Activated T-cell treated with anti-CD3 and anti-CD28 coated beads, Interleukin-2, amount 50 U/mL, for 72 hours (primary cell): ENCODE results near the gene BLTP1. TPM values are rescaled to one million over a fixed set of nuclear protein-coding genes. Genes with fewer than 3 reads are reported as not detected.
A peak's percentile ranks its signal among the peaks of the same experiment; 100 is the strongest.
"Not testable (repeated sequence)": the region's sequence is repeated elsewhere in the genome, so short reads cannot be mapped to it uniquely, and the experiment has no call there.

Experiments used
- ATAC-seq, 2 donors: fragments of 150-1000 bp; cut with Tn5 transposase; replicated peaks in 1 of 2; 2 replicates each; pipeline ENCODE4 v1.10.0; 2021; ENCODE audit warnings: moderate library complexity in 2 of 2, mild to moderate bottlenecking in 1 of 2
- DNase-seq, 2 donors: peaks; one replicate each; pipeline ENCODE4 v3.0.0; 2021 to 2022; ENCODE audit warnings: mixed read lengths in 1 of 2
- H3K27ac Mint-ChIP-seq: one replicate; pipeline ENCODE4 v1.8.0; 2022; ENCODE audit warnings: mild to moderate bottlenecking, moderate library complexity, mixed read lengths
- H3K27me3 Mint-ChIP-seq: one replicate; pipeline ENCODE4 v1.8.0; 2022; ENCODE audit warnings: low read depth, mixed read lengths
- H3K36me3 Mint-ChIP-seq, 2 donors: one replicate each; pipeline ENCODE4 v1.8.0; 2022; ENCODE audit warnings: mixed read lengths in 2 of 2, mild to moderate bottlenecking in 1 of 2; ENCODE audit not compliant: insufficient read depth in 2 of 2
- H3K4me1 Mint-ChIP-seq: one replicate; pipeline ENCODE4 v1.8.0; 2022; ENCODE audit warnings: low read depth, mixed read lengths
- H3K4me3 Mint-ChIP-seq, 2 donors: one replicate each; pipeline ENCODE4 v1.8.0; 2022; ENCODE audit warnings: mild to moderate bottlenecking in 2 of 2, mixed read lengths in 2 of 2, moderate library complexity in 2 of 2
- H3K9me3 Mint-ChIP-seq, 2 donors: one replicate each; pipeline ENCODE4 v1.8.0; 2022; ENCODE audit warnings: mixed read lengths in 2 of 2
- total RNA-seq, 2 donors: library from RNA; stranded (reverse); gene quantifications; one replicate each; pipeline ENCODE4 v1.2.3, GENCODE V29; 2022

BLTP1 gene
- 10 to 100 TPM; 46.1 to 49.2 TPM for total RNA-seq

- H3K9me3 Mint-ChIP-seq = peaks cover 0 to 2% of the 10 kb centered on the region in 2 donors
- H3K4me3 Mint-ChIP-seq = peak within 1 kb of the TSS; percentile 95 to 97
- DNase-seq (peak; percentile 90 to 91), ATAC-seq (peak; percentile 94)
- H3K27ac Mint-ChIP-seq = peak within 1 kb of the TSS; percentile 95
- H3K4me1 Mint-ChIP-seq = peaks cover 57% of the 10 kb centered on the region
- H3K27me3 Mint-ChIP-seq = no peaks in the 10 kb centered on the region
- H3K36me3 Mint-ChIP-seq = peaks cover 8 to 21% of the 10 kb centered on the region in 2 donors
These were observed at the start of gene BLTP1 for GRCh38 chr4:122151982-122152710. Gene BLTP1, plus strand, starts transcription at chr4:122152331. Its CDS starts 18,317 bp downstream, at chr4:122170648.

- ATAC-seq (no peak), DNase-seq (no peak)
- no peaks in the 10 kb centered on the region for H3K4me1 Mint-ChIP-seq
- peaks cover 0 to 3% of the 10 kb centered on the region in 2 donors for H3K36me3 Mint-ChIP-seq
- H3K27ac Mint-ChIP-seq = no peak overlapping the region
- H3K9me3 Mint-ChIP-seq = no peaks in the 10 kb centered on the region
- no peak overlapping the region for H3K4me3 Mint-ChIP-seq
- H3K27me3 Mint-ChIP-seq = peaks cover 5% of the 10 kb centered on the region
These were observed 47.9 kb upstream of the BLTP1 start for GRCh38 chr4:122104184-122104583.

GRCh38 chr4:122107680-122108079 lies 44.5 kb upstream of the BLTP1 start:
- ATAC-seq (no peak), DNase-seq (no peak)
- Mint-ChIP-seq H3K27ac (no peak overlapping the region), H3K4me3 (no peak overlapping the region), H3K4me1 (no peaks in the 10 kb centered on the region), H3K9me3 (no peaks in the 10 kb centered on the region), H3K27me3 (peaks cover 3% of the 10 kb centered on the region), H3K36me3 (peaks cover 0 to 3% of the 10 kb centered on the region in 2 donors)

GRCh38 chr4:122110304-122110703 lies 41.8 kb upstream of the BLTP1 start:
- DNase-seq, H3K36me3 Mint-ChIP-seq, ATAC-seq, H3K27me3 Mint-ChIP-seq, H3K4me3 Mint-ChIP-seq, H3K4me1 Mint-ChIP-seq, H3K27ac Mint-ChIP-seq, H3K9me3 Mint-ChIP-seq: not testable (repeated sequence)

GRCh38 chr4:122117743-122118142 lies 34.4 kb upstream of the BLTP1 start:
- H3K4me1 Mint-ChIP-seq = peaks cover 18% of the 10 kb centered on the region
- H3K4me3 Mint-ChIP-seq = no peak overlapping the region
- ATAC-seq (peak; percentile 27 to 62), DNase-seq (no peak)
- H3K27ac Mint-ChIP-seq = no peak overlapping the region
- no peaks in the 10 kb centered on the region for H3K27me3 Mint-ChIP-seq
- H3K9me3 Mint-ChIP-seq = peaks cover 3 to 5% of the 10 kb centered on the region in 2 donors
- peaks cover 0 to 2% of the 10 kb centered on the region in 2 donors for H3K36me3 Mint-ChIP-seq

- Mint-ChIP-seq H3K36me3 (peaks cover 0 to 2% of the 10 kb centered on the region in 2 donors), H3K9me3 (peaks cover 3 to 8% of the 10 kb centered on the region in 2 donors), H3K27ac (no peak overlapping the region), H3K4me3 (no peak overlapping the region), H3K4me1 (peaks cover 18% of the 10 kb centered on the region), H3K27me3 (no peaks in the 10 kb centered on the region)
- ATAC-seq = no peak
- DNase-seq = no peak
These were observed 33.9 kb upstream of the BLTP1 start for GRCh38 chr4:122118243-122118642.

- no peak for ATAC-seq
- peaks cover 18% of the 10 kb centered on the region for H3K4me1 Mint-ChIP-seq
- H3K9me3 Mint-ChIP-seq = peaks cover 3 to 12% of the 10 kb centered on the region in 2 donors
- no peaks in the 10 kb centered on the region for H3K27me3 Mint-ChIP-seq
- no peak overlapping the region for H3K4me3 Mint-ChIP-seq
- no peak overlapping the region for H3K27ac Mint-ChIP-seq
- DNase-seq = no peak
- H3K36me3 Mint-ChIP-seq = peaks cover 0 to 2% of the 10 kb centered on the region in 2 donors
These were observed 32.4 kb upstream of the BLTP1 start for GRCh38 chr4:122119739-122120138.

GRCh38 chr4:122121593-122121992 lies 30.5 kb upstream of the BLTP1 start:
- no peak for ATAC-seq
- Mint-ChIP-seq H3K27ac (peak overlapping the region; percentile 34), H3K4me1 (peaks cover 16% of the 10 kb centered on the region), H3K27me3 (no peaks in the 10 kb centered on the region), H3K4me3 (no peak overlapping the region), H3K9me3 (peaks cover 3 to 12% of the 10 kb centered on the region in 2 donors), H3K36me3 (peaks cover 0 to 2% of the 10 kb centered on the region in 2 donors)
- no peak for DNase-seq

GRCh38 chr4:122122083-122122482 lies 30.0 kb upstream of the BLTP1 start:
- Mint-ChIP-seq H3K36me3 (peaks cover 0 to 2% of the 10 kb centered on the region in 2 donors), H3K4me3 (no peak overlapping the region)

GRCh38 chr4:122129061-122129460 lies 23.1 kb upstream of the BLTP1 start:
- ATAC-seq (peak in 1 of 2 donors; percentile 17), DNase-seq (no peak)
- H3K27ac Mint-ChIP-seq = no peak overlapping the region
- peak overlapping the region in 1 of 2 donors; percentile 17 for H3K4me3 Mint-ChIP-seq
- peaks cover 2 to 10% of the 10 kb centered on the region in 2 donors for H3K9me3 Mint-ChIP-seq
- peaks cover 4 to 5% of the 10 kb centered on the region in 2 donors for H3K36me3 Mint-ChIP-seq
- no peaks in the 10 kb centered on the region for H3K27me3 Mint-ChIP-seq
- H3K4me1 Mint-ChIP-seq = peaks cover 17% of the 10 kb centered on the region

More at GRCh38 chr4:122122083-122122482, 30.0 kb upstream of the BLTP1 start:
- DNase-seq (no peak), ATAC-seq (no peak)
- Mint-ChIP-seq H3K4me1 (peaks cover 12% of the 10 kb centered on the region), H3K27ac (no peak overlapping the region), H3K9me3 (peaks cover 3 to 12% of the 10 kb centered on the region in 2 donors), H3K27me3 (no peaks in the 10 kb centered on the region)

- peak overlapping the region; percentile 66 for H3K27ac Mint-ChIP-seq
- H3K36me3 Mint-ChIP-seq = peaks cover 4 to 5% of the 10 kb centered on the region in 2 donors
- peaks cover 2 to 8% of the 10 kb centered on the region in 2 donors for H3K9me3 Mint-ChIP-seq
- ATAC-seq (peak; percentile 75 to 84), DNase-seq (no peak)
- peaks cover 17% of the 10 kb centered on the region for H3K4me1 Mint-ChIP-seq
- no peaks in the 10 kb centered on the region for H3K27me3 Mint-ChIP-seq
- H3K4me3 Mint-ChIP-seq = peak overlapping the region; percentile 18 to 63
These were observed 20.5 kb upstream of the BLTP1 start for GRCh38 chr4:122131562-122132157.

GRCh38 chr4:122132891-122133290 lies 19.2 kb upstream of the BLTP1 start:
- Mint-ChIP-seq H3K36me3 (peaks cover 4 to 5% of the 10 kb centered on the region in 2 donors), H3K4me1 (peaks cover 17% of the 10 kb centered on the region), H3K27me3 (no peaks in the 10 kb centered on the region), H3K9me3 (peaks cover 2 to 8% of the 10 kb centered on the region in 2 donors), H3K4me3 (no peak overlapping the region), H3K27ac (no peak overlapping the region)
- DNase-seq = no peak
- ATAC-seq = no peak

- Mint-ChIP-seq H3K36me3 (no peaks in the 10 kb centered on the region), H3K27ac (no peak overlapping the region), H3K9me3 (no peaks in the 10 kb centered on the region), H3K27me3 (no peaks in the 10 kb centered on the region), H3K4me3 (no peak overlapping the region), H3K4me1 (no peaks in the 10 kb centered on the region)
- no peak for ATAC-seq
- no peak for DNase-seq
These were observed 13.0 kb upstream of the BLTP1 start for GRCh38 chr4:122139139-122139538.
